Endothelial cell of umbilical vein (primary cell): Measurements from ENCODE around the gene NDUFB5. TPM values are rescaled to one million over a fixed set of nuclear protein-coding genes. Genes with fewer than 3 reads are reported as not detected.

Experiments
- BruUV-seq: library from RNA; stranded (reverse); fragments of 400-500 nt; replicated peaks from 2 replicates; lab custom pipeline; 2021; lab: Mats Ljungman, UMichigan
- CTCF ChIA-PET: fragments of 300-600, 350-600 bp; sonication (Branson Sonifier 250); formaldehyde crosslinking; loops from one replicate; lab custom pipeline; 2021; ENCODE audit warnings: antibody characterized with exemption, inconsistent platforms; lab: Charles Lee
- POLR2A ChIA-PET: fragments of 300-600, 350-600 bp; sonication (Branson Sonifier 250); formaldehyde crosslinking; loops from one replicate; lab custom pipeline; 2021; ENCODE audit warnings: antibody characterized with exemption, inconsistent platforms; lab: Charles Lee
- DNase-seq: peaks from one replicate; pipeline ENCODE4 v3.0.0-alpha.2; 2011; ENCODE audit warnings: low read depth, low spot score
- FAIRE-seq: peaks from 2 replicates; lab custom pipeline; 2011; peaks lifted over from hg19 to GRCh38; lab: Jason Lieb, UNC
- H2AFZ ChIP-seq: 2 replicates; pipeline ENCODE4 v1.6.0; 2012; ENCODE audit warnings: low read depth, low read length, control low read depth, inconsistent platforms
- H3K27ac ChIP-seq: 2 replicates; pipeline ENCODE4 v1.5.1; 2011; ENCODE audit warnings: low read depth, mild to moderate bottlenecking, control low read depth, low read length, moderate library complexity; ENCODE audit not compliant: insufficient read depth
- H3K27me3 ChIP-seq, 2 experiments: 2 replicates each; pipeline versions ENCODE4 v1.6.0 to v1.6.1; 2011; ENCODE audit warnings: low read length in 2 of 2, mixed read lengths in 1 of 2; ENCODE audit not compliant: control insufficient read depth in 2 of 2, insufficient read depth in 2 of 2
- H3K36me3 ChIP-seq, 2 experiments: 2 replicates in 1 of 2; 3 replicates in 1 of 2; pipeline ENCODE4 v1.5.1; 2011; ENCODE audit warnings: low read length in 2 of 2, mild to moderate bottlenecking in 1 of 2, moderate library complexity in 1 of 2; ENCODE audit not compliant: control insufficient read depth in 2 of 2, insufficient read depth in 2 of 2; ENCODE audit errors: extremely low read depth in 1 of 2
- H3K4me1 ChIP-seq: 3 replicates; pipeline ENCODE4 v1.5.1; 2011; ENCODE audit warnings: mild to moderate bottlenecking, low read length; ENCODE audit not compliant: control insufficient read depth, insufficient read depth; ENCODE audit errors: extremely low read depth
- H3K4me2 ChIP-seq: 2 replicates; pipeline ENCODE4 v1.6.1; 2011; ENCODE audit warnings: low read length, control low read depth, mixed read lengths; ENCODE audit not compliant: insufficient read depth
- H3K4me3 ChIP-seq, 3 experiments: fragments of 200-600 bp in 1 of 3; sonication (generic), shearing (Covaris generic) in 1 of 3; replicated peaks in 1 of 3; 2 replicates each; pipeline ENCODE4 v1.5.1; 2011 to 2016; ENCODE audit warnings: control low read depth in 3 of 3, low read length in 3 of 3, mild to moderate bottlenecking in 2 of 3, inconsistent platforms in 1 of 3, low read depth in 1 of 3, moderate library complexity in 1 of 3; ENCODE audit not compliant: insufficient read depth in 1 of 3
- H3K79me2 ChIP-seq: 2 replicates; pipeline ENCODE4 v1.6.0; 2012; ENCODE audit warnings: low read length, inconsistent platforms; ENCODE audit not compliant: control insufficient read depth, insufficient read depth
- H3K9ac ChIP-seq: replicated peaks from 2 replicates; pipeline ENCODE3; 2011; ENCODE audit warnings: low read length, control low read depth; ENCODE audit not compliant: insufficient read depth; ENCODE audit errors: extremely low read depth
- H3K9me1 ChIP-seq: replicated peaks from 3 replicates; pipeline ENCODE4 v1.6.0; 2011; ENCODE audit warnings: mild to moderate bottlenecking, low read length; ENCODE audit not compliant: control insufficient read depth, insufficient read depth; ENCODE audit errors: extremely low read depth
- H3K9me3 ChIP-seq: replicated peaks from 2 replicates; pipeline ENCODE4 v1.5.1; 2012; ENCODE audit warnings: low read length, inconsistent platforms; ENCODE audit not compliant: control insufficient read depth, insufficient read depth
- H4K20me1 ChIP-seq: replicated peaks from 2 replicates; pipeline ENCODE3; 2011; ENCODE audit warnings: mild to moderate bottlenecking, low read length; ENCODE audit not compliant: control insufficient read depth, insufficient read depth; ENCODE audit errors: extremely low read depth
- CTCF ChIP-seq, 2 donors: IDR thresholded peaks; 1 replicate in 1 of 2; 2 replicates in 1 of 2; pipeline ENCODE4 v1.5.1; 2011; ENCODE audit warnings: low read length in 2 of 2, mild to moderate bottlenecking in 2 of 2, moderate library complexity in 2 of 2, control low read depth in 1 of 2, inconsistent platforms in 1 of 2, low read depth in 1 of 2; ENCODE audit not compliant: insufficient read depth in 1 of 2; ENCODE audit errors: extremely low read depth in 1 of 2
- GATA2 ChIP-seq: IDR thresholded peaks from 2 replicates; pipeline ENCODE4 v1.7.0; 2011; ENCODE audit warnings: low read depth, mild to moderate bottlenecking, moderate library complexity, mixed read lengths, low read length; ENCODE audit not compliant: insufficient read length, insufficient read depth
- POLR2A ChIP-seq: IDR thresholded peaks from 2 replicates; pipeline ENCODE4 v1.6.1; 2012; ENCODE audit warnings: low read depth, mild to moderate bottlenecking, control low read depth, low read length
- POLR2AphosphoS5 ChIP-seq: IDR thresholded peaks from 2 replicates; pipeline ENCODE4 v1.6.1; 2012; ENCODE audit warnings: low read depth, mild to moderate bottlenecking, control low read depth, low read length, moderate library complexity; ENCODE audit not compliant: insufficient read depth
- dilution Hi-C: fragments of 300-500 bp; cut with MboI; formaldehyde crosslinking; loops from one replicate; pipeline ENCODE4 v1.15.0; 2019; ENCODE audit warnings: low sequenced_read_pairs; ENCODE audit not compliant: extremely low pct_ligation_motif_present
- intact Hi-C: fragments of 100-400 bp; cut with micrococcal nuclease; formaldehyde crosslinking; loops from one replicate; pipeline ENCODE4 v1.10.0; 2022
- polyA plus RNA-seq, 4 experiments: library from polyadenylated mRNA; depleted of rRNA in 3 of 4; stranded (reverse) in 3 of 4; unstranded in 1 of 4; fragments of >200 nt; gene quantifications; 2 replicates each; pipeline versions ENCODE4 v1.2.1 to v1.2.3, GENCODE V29; 2011 to 2012; ENCODE audit warnings: missing spikeins in 1 of 4
- total RNA-seq: library from RNA; stranded (reverse); gene quantifications from 2 replicates; pipeline ENCODE4 v1.2.3, GENCODE V29; 2021
- TF ChIP-seq, protein P1 (sequence below): IDR thresholded peaks from 2 replicates; pipeline ENCODE4 v1.6.1; 2011; ENCODE audit not compliant: insufficient read depth, insufficient read length

NDUFB5 gene
- total and polyA plus RNA-seq, 2 donors (not counting 3 experiments of a cell fraction or from before 2014, with no cell fraction given), result 48.2 to 74.9 TPM

DNA sequence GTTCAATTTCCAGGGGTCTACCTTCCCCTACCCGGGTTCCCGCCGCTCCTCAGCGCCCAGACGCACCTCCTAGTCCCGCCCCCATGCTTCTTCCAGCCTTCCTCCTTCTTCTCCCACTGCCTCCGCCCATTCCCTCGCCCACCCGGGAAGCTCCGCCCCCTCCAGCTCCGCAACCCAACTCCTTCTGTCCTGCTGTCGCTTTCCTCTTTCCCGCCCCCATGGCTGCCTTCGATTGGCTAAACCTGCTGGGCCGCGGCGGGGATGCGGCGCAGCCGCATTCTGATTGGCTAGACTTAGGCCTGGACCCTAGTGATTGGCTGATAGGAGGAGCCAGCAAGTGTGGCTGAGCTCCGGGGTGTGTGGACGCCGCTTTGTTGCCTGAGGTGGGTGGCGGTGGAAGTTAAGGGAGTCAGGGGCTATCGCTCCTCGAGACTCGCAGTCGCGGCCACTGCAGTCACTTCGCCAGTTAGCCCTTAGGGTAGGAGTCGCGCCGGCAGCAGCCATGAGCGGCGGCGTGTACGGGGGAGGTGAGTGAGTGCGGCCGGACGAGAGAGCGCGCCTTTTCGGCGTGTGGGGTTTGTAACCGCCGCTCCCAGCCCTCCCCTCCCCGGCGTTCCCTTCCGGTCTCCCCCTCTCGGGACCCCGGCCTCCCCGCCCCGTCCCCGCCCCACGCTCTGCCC is 41.9 kb upstream of the NDUFB5 start, which contains the start of gene ACTL6A:
ACTL6A (plus strand) TSS at position 336 of the 680 bp plus-strand sequence; CDS start at position 503, 167 bp downstream.
- Histone ChIP-seq H3K9me3 (no peaks in the 10 kb centered on the region), H3K27me3 (no peaks in the 10 kb centered on the region), H3K4me2 (peak within 1 kb of the TSS; percentile 88), H2AFZ (peak within 1 kb of the TSS; percentile 83), H3K79me2 (peaks cover 39% of the 10 kb centered on the region), H3K9ac (peak within 1 kb of the TSS; percentile 64), H3K27ac (peak within 1 kb of the TSS; percentile 25), H3K9me1 (no peaks in the 10 kb centered on the region), H4K20me1 (no peaks in the 10 kb centered on the region), H3K4me3 (peak within 1 kb of the TSS; percentile 55 to 75 (median 70)), H3K36me3 (no peaks in the 10 kb centered on the region), H3K4me1 (peaks cover 7% of the 10 kb centered on the region)
- intact Hi-C loops, result loop anchor here (1.0 to 2.0 kb wide), 6 partner anchors 42 to 494 kb away; partner anchors contain the start of genes GNB4, MFN1, MRPL47 and NDUFB5
- dilution Hi-C loops, result no loop called here
- ChIA-PET POLR2A (interaction anchor here (0.6 to 1.2 kb wide), 4 partner anchors 42 to 216 kb away, joined by 3 to 4 read pairs (median 4); partner anchors contain the start of genes GNB4, MRPL47 and NDUFB5), CTCF (interaction anchor here (0.8 to 2.4 kb wide), 13 partner anchors 11 to 1033 kb away, joined by 3 to 16 read pairs (median 5); partner anchors contain the start of genes GNB4 and ZNF639)
- FAIRE-seq (peak; percentile 94), DNase-seq (peak; percentile 100)
- TF ChIP-seq CTCF (IDR thresholded peaks at IDR 0.05; ENCODE audit: extremely low read depth in 1 of 2, insufficient read depth in 1 of 2, low read depth in 1 of 2, low read length in 2 of 2) (no peak), POLR2AphosphoS5 (peak; percentile 68), POLR2A (peak; percentile 73), GATA2 (no peak)
- TF ChIP-seq, protein P1, sequence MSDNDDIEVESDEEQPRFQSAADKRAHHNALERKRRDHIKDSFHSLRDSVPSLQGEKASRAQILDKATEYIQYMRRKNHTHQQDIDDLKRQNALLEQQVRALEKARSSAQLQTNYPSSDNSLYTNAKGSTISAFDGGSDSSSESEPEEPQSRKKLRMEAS, result no peak
- no TSS peak for BruUV-seq
